Panc1 (cell line): ENCODE results near the gene DUOX1. TPM values are rescaled to one million over a fixed set of nuclear protein-coding genes. Genes with fewer than 3 reads are reported as not detected.

ENCODE experiments used
- ATAC-seq: fragments of 200-7000 bp; cut with Tn5 transposase; 2 replicates; pipeline ENCODE4 v1.9.1; 2020; ENCODE audit warnings: mild to moderate bottlenecking, moderate library complexity
- BruUV-seq: library from RNA; stranded (reverse); fragments of 400-500 nt; replicated peaks from 2 replicates; lab custom pipeline; 2021; lab: Mats Ljungman, UMichigan
- CTCF ChIA-PET: fragments of 300-600 bp; sonication (Branson Sonifier 250); formaldehyde crosslinking; loops from one replicate; lab custom pipeline; 2022; ENCODE audit warnings: antibody characterized with exemption; lab: Charles Lee
- POLR2A ChIA-PET: fragments of 300-600 bp; sonication (Branson Sonifier 250); formaldehyde crosslinking; loops from one replicate; lab custom pipeline; 2022; ENCODE audit warnings: antibody characterized with exemption; lab: Charles Lee
- DNase-seq: peaks from one replicate; pipeline ENCODE4 v3.0.0-alpha.2; 2010; ENCODE audit warnings: low read depth, low spot score
- H3K27ac ChIP-seq: 2 replicates; pipeline ENCODE4 v1.5.1; 2011; ENCODE audit warnings: mild to moderate bottlenecking, low read length, inconsistent platforms
- H3K27me3 ChIP-seq: fragments of 200-500 bp; sonication (Bioruptor generic); 2 replicates; pipeline ENCODE4 v1.6.0; 2014; ENCODE audit warnings: low read length, inconsistent platforms; ENCODE audit not compliant: control insufficient read depth, insufficient read depth
- H3K36me3 ChIP-seq: fragments of 200-500 bp; sonication (Bioruptor generic); 2 replicates; pipeline ENCODE4 v1.5.1; 2014; ENCODE audit warnings: inconsistent platforms, mild to moderate bottlenecking, low read length, moderate library complexity; ENCODE audit not compliant: control insufficient read depth, insufficient read depth
- H3K4me1 ChIP-seq: 2 replicates; pipeline ENCODE4 v1.5.1; 2011; ENCODE audit warnings: inconsistent platforms, mild to moderate bottlenecking, low read length, moderate library complexity; ENCODE audit not compliant: control insufficient read depth, insufficient read depth
- H3K4me3 ChIP-seq, 2 experiments: 2 replicates each; pipeline ENCODE4 v1.5.1; 2011 to 2012; ENCODE audit warnings: low read depth in 2 of 2, low read length in 2 of 2, mild to moderate bottlenecking in 2 of 2, inconsistent platforms in 1 of 2, moderate library complexity in 1 of 2
- H3K9me3 ChIP-seq: fragments of 200-500 bp; sonication (Bioruptor generic); 2 replicates; pipeline ENCODE4 v1.5.1; 2014; ENCODE audit warnings: low read depth, mild to moderate bottlenecking, inconsistent platforms, low read length, moderate library complexity; ENCODE audit not compliant: control insufficient read depth, insufficient read depth
- POLR2AphosphoS5 ChIP-seq: IDR thresholded peaks from 2 replicates; pipeline ENCODE4 v1.6.1; 2012; ENCODE audit warnings: mild to moderate bottlenecking, low read depth, low read length, moderate library complexity
- REST ChIP-seq, 2 experiments: IDR thresholded peaks; 2 replicates each; pipeline ENCODE4 v1.6.1; 2011 to 2012; ENCODE audit warnings: low read depth in 2 of 2, control low read depth in 1 of 2, low read length in 1 of 2, mild to moderate bottlenecking in 1 of 2, moderate library complexity in 1 of 2; ENCODE audit not compliant: insufficient read depth in 1 of 2
- SIN3A ChIP-seq: IDR thresholded peaks from 2 replicates; pipeline ENCODE4 v1.6.1; 2012; ENCODE audit warnings: low read depth, mild to moderate bottlenecking, low read length, moderate library complexity, borderline replicate concordance; ENCODE audit not compliant: insufficient read depth
- TCF7L2 ChIP-seq: IDR thresholded peaks from 2 replicates; pipeline ENCODE4 v1.6.1; 2011; ENCODE audit warnings: mild to moderate bottlenecking, low read depth, low read length, inconsistent platforms
- in situ Hi-C: cut with HindIII; loops from 2 replicates; pipeline ENCODE4 v1.10.0; 2016; ENCODE audit warnings: low sequenced_read_pairs, low pct_unique_long_range_greater_than_20kb
- intact Hi-C: fragments of 100-400 bp; cut with micrococcal nuclease; formaldehyde crosslinking; loops from one replicate; pipeline ENCODE4 v1.10.0; 2022; ENCODE audit not compliant: unreplicated experiment
- total RNA-seq: library from RNA; stranded (reverse); gene quantifications from one replicate; pipeline ENCODE4 v1.2.1, GENCODE V29; 2021; ENCODE audit not compliant: unreplicated experiment
- TF ChIP-seq, protein P1 (sequence below): fragments of 450-650 bp; IDR thresholded peaks from 2 replicates; pipeline ENCODE4 v1.5.1; 2017; ENCODE audit warnings: mild to moderate bottlenecking

DUOX1 gene
- total RNA-seq, 1 experiment from 2014 or later, result 0.31 TPM

DNA sequence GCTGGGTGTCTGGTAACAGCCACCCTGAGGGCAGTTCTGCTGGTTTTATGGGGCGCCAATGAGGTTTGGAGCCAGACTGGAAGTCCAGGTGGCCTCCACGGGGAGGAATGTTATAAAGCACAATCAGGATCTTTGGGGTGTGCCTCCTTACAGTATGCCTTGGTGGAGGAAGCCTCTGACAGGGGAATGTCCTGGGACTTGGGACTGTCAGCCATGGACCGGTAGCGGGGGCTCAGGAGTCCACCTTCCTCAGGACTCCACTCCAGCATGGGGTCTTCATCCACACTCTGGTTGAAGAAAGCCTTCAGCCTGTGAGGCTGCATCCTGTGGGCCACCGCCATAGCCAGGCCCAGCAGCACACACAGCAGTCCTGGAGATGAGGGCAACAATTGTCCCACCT, 10.8 kb upstream of the DUOX1 start:
- ChIA-PET CTCF (interaction anchor here (0.7 to 1.6 kb wide), 6 partner anchors 8 to 46 kb away, joined by 3 to 9 read pairs (median 5); no protein-coding TSS in a partner anchor), POLR2A (no interaction called here)
- Histone ChIP-seq H3K36me3 (no peaks in the 10 kb centered on the region), H3K9me3 (no peaks in the 10 kb centered on the region), H3K4me3 (no peak overlapping the region), H3K27ac (no peak overlapping the region), H3K4me1 (no peaks in the 10 kb centered on the region; the same call in 1 of the 2 replicates), H3K27me3 (peaks cover 7% of the 10 kb centered on the region; the same call in 1 of the 2 replicates)
- intact Hi-C loops, result no loop called here
- ATAC-seq (no peak), DNase-seq (no peak)
- in situ Hi-C loops, result no loop called here
- no TSS peak for BruUV-seq
- no peak for TF ChIP-seq POLR2AphosphoS5
- TF ChIP-seq REST (IDR thresholded peaks at IDR 0.05; ENCODE audit: insufficient read depth in 1 of 2, low read depth in 2 of 2, low read length in 1 of 2), result no peak
- no peak for TF ChIP-seq SIN3A
- TF ChIP-seq TCF7L2, result no peak
- TF ChIP-seq, protein P1, sequence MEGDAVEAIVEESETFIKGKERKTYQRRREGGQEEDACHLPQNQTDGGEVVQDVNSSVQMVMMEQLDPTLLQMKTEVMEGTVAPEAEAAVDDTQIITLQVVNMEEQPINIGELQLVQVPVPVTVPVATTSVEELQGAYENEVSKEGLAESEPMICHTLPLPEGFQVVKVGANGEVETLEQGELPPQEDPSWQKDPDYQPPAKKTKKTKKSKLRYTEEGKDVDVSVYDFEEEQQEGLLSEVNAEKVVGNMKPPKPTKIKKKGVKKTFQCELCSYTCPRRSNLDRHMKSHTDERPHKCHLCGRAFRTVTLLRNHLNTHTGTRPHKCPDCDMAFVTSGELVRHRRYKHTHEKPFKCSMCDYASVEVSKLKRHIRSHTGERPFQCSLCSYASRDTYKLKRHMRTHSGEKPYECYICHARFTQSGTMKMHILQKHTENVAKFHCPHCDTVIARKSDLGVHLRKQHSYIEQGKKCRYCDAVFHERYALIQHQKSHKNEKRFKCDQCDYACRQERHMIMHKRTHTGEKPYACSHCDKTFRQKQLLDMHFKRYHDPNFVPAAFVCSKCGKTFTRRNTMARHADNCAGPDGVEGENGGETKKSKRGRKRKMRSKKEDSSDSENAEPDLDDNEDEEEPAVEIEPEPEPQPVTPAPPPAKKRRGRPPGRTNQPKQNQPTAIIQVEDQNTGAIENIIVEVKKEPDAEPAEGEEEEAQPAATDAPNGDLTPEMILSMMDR, result no peak

- CTCF ChIA-PET, result interaction anchor here (0.6 kb wide), 1 partner anchor 16 kb away, joined by 5 read pairs; no protein-coding TSS in a partner anchor
- Histone ChIP-seq H3K9me3 (no peaks in the 10 kb centered on the region), H3K27me3 (peaks cover 4% of the 10 kb centered on the region), H3K36me3 (no peaks in the 10 kb centered on the region), H3K4me3 (no peak overlapping the region), H3K27ac (no peak overlapping the region), H3K4me1 (no peaks in the 10 kb centered on the region)
- BruUV-seq, result no TSS peak
- ATAC-seq (no peak), DNase-seq (no peak)
- intact Hi-C loops, result no loop called here
- POLR2A ChIA-PET, result no interaction called here
- TF ChIP-seq TCF7L2 (no peak), POLR2AphosphoS5 (no peak), REST (IDR thresholded peaks at IDR 0.05; ENCODE audit: insufficient read depth in 1 of 2, low read depth in 2 of 2, low read length in 1 of 2) (no peak), SIN3A (no peak)
- TF ChIP-seq, protein P1, result no peak
- in situ Hi-C loops, result no loop called here
These were observed 9.5 kb upstream of the DUOX1 start for GRCh38 chr15:45120081-45120972.
